ENCODE measurements around the gene GALNT14.

The GALNT14 gene

GRCh38 chr2:30894498-30895119 is 243.6 kb downstream of the GALNT14 start (continued):
- no peak for TF ChIP-seq PATZ1 (CRISPR knock-in tag; IDR thresholded peaks at IDR 0.05; ENCODE audit: borderline replicate concordance)

GRCh38 chr2:30888852-30889409 is 249.3 kb downstream of the GALNT14 start:
- ATAC-seq: no peak
- TF ChIP-seq TOX (CRISPR knock-in tag; IDR thresholded peaks at IDR 0.05; ENCODE audit: borderline replicate concordance) (no peak), OSR1 (CRISPR knock-in tag; IDR thresholded peaks at IDR 0.05) (no peak), PATZ1 (CRISPR knock-in tag; IDR thresholded peaks at IDR 0.05; ENCODE audit: borderline replicate concordance) (no peak), BACH2 (CRISPR knock-in tag; IDR thresholded peaks at IDR 0.05; ENCODE audit: borderline replicate concordance) (no peak), CSRNP3 (CRISPR knock-in tag; IDR thresholded peaks at IDR 0.05) (no peak), ZFP3 (CRISPR knock-in tag; IDR thresholded peaks at IDR 0.05) (no peak), ZNF8 (CRISPR knock-in tag; IDR thresholded peaks at IDR 0.05) (no peak), PPARA (CRISPR knock-in tag; IDR thresholded peaks at IDR 0.05; ENCODE audit: borderline replicate concordance) (no peak), RARB (CRISPR knock-in tag; IDR thresholded peaks at IDR 0.05) (no peak)

GRCh38 chr2:30886080-30886479 is 252.2 kb downstream of the GALNT14 start:
- no peak for TF ChIP-seq POU6F1 (CRISPR knock-in tag; IDR thresholded peaks at IDR 0.05; ENCODE audit: borderline replicate concordance, low read depth)
- no peak for TF ChIP-seq TSHZ2 (CRISPR knock-in tag; IDR thresholded peaks at IDR 0.05)
- TF ChIP-seq ISL1 (CRISPR knock-in tag; IDR thresholded peaks at IDR 0.05): no peak
- TF ChIP-seq TOX (CRISPR knock-in tag; IDR thresholded peaks at IDR 0.05; ENCODE audit: borderline replicate concordance): no peak
- no peak for TF ChIP-seq ZNF8 (CRISPR knock-in tag; IDR thresholded peaks at IDR 0.05)
- no peak for TF ChIP-seq ZC3H10 (CRISPR knock-in tag; IDR thresholded peaks at IDR 0.05)
- no peak for TF ChIP-seq SNAI2 (CRISPR knock-in tag; IDR thresholded peaks at IDR 0.05)
- no peak for TF ChIP-seq ZFP3 (CRISPR knock-in tag; IDR thresholded peaks at IDR 0.05)
- TF ChIP-seq ZFP30 (CRISPR knock-in tag; IDR thresholded peaks at IDR 0.05): no peak
- no peak for TF ChIP-seq OSR1 (CRISPR knock-in tag; IDR thresholded peaks at IDR 0.05)
- no peak for TF ChIP-seq TCF4 (CRISPR knock-in tag; IDR thresholded peaks at IDR 0.05; ENCODE audit: borderline replicate concordance)
- TF ChIP-seq CREB5 (CRISPR knock-in tag; IDR thresholded peaks at IDR 0.05; ENCODE audit: low read depth): no peak
- no peak for TF ChIP-seq PPARA (CRISPR knock-in tag; IDR thresholded peaks at IDR 0.05; ENCODE audit: borderline replicate concordance)
- TF ChIP-seq BACH2 (CRISPR knock-in tag; IDR thresholded peaks at IDR 0.05; ENCODE audit: borderline replicate concordance): no peak
- no peak for ATAC-seq
